SHP77 treated with DMSO at 0.1 percent for 48 hours (cell line): ENCODE measurements around the gene TCF12.
"Not testable (repeated sequence)": the region's sequence is repeated elsewhere in the genome, so short reads cannot be mapped to it uniquely, and the experiment has no call there.

Experiments
- DNase-seq: peaks from one replicate; lab custom pipeline; 2025; lab: John Stamatoyannopoulos, UW

TCF12 gene

GRCh38 chr15:56978898-56979662 is 60.6 kb downstream of the TCF12 start:
- DNase-seq, result no peak

GRCh38 chr15:56980473-56980872 is 62.0 kb downstream of the TCF12 start:
- no peak for DNase-seq

- no peak for DNase-seq
Observed at GRCh38 chr15:56981160-56981559, 62.7 kb downstream of the TCF12 start.

- DNase-seq, result no peak
Observed at GRCh38 chr15:56982987-56983386, 64.5 kb downstream of the TCF12 start.

- DNase-seq, result no peak
Observed at GRCh38 chr15:56984681-56985481, 66.4 kb downstream of the TCF12 start.

GRCh38 chr15:56985856-56986255 is 67.4 kb downstream of the TCF12 start:
- DNase-seq, result no peak

GRCh38 chr15:56987286-56987685 is 68.8 kb downstream of the TCF12 start:
- no peak for DNase-seq

GRCh38 chr15:56988219-56988618 is 69.8 kb downstream of the TCF12 start:
- DNase-seq, result no peak

GRCh38 chr15:56989411-56989924 is 71.0 kb downstream of the TCF12 start:
- DNase-seq, result no peak

GRCh38 chr15:56991017-56991416 is 72.6 kb downstream of the TCF12 start:
- no peak for DNase-seq

- DNase-seq, result no peak
Observed at GRCh38 chr15:56992725-56993124, 74.3 kb downstream of the TCF12 start.

GRCh38 chr15:56994280-56994679 is 75.8 kb downstream of the TCF12 start:
- DNase-seq, result no peak

- no peak for DNase-seq
Observed at GRCh38 chr15:56996093-56996492, 77.6 kb downstream of the TCF12 start.

- no peak for DNase-seq
Observed at GRCh38 chr15:56996746-56997470, 78.5 kb downstream of the TCF12 start.

GRCh38 chr15:57003418-57003817 is 85.0 kb downstream of the TCF12 start:
- no peak for DNase-seq

GRCh38 chr15:57005244-57005643 is 86.8 kb downstream of the TCF12 start:
- no peak for DNase-seq

GRCh38 chr15:57007797-57008196 is 89.4 kb downstream of the TCF12 start:
- DNase-seq, result not testable (repeated sequence)

GRCh38 chr15:57010724-57011123 is 92.3 kb downstream of the TCF12 start:
- DNase-seq, result no peak

- no peak for DNase-seq
Observed at GRCh38 chr15:57012556-57012955, 94.1 kb downstream of the TCF12 start.

GRCh38 chr15:57014896-57015295 is 96.5 kb downstream of the TCF12 start:
- not testable (repeated sequence) for DNase-seq

- DNase-seq, result no peak
Observed at GRCh38 chr15:57015360-57015759, 96.9 kb downstream of the TCF12 start.

- no peak for DNase-seq
Observed at GRCh38 chr15:57015897-57016296, 97.5 kb downstream of the TCF12 start.
